Lower leg skin (tissue), 3 donors: ENCODE results near the gene JAK3.

ENCODE experiments used
- CTCF ChIP-seq, 3 donors: fragments of 450-650 bp; IDR thresholded peaks; one replicate each; pipeline ENCODE4 v1.5.1; 2016; ENCODE audit warnings: antibody characterized with exemption in 3 of 3, mild to moderate bottlenecking in 3 of 3, moderate library complexity in 2 of 3
- POLR2A ChIP-seq, 2 donors: fragments of 450-650 bp; IDR thresholded peaks; one replicate each; pipeline ENCODE4 v1.6.1; 2016 to 2017; ENCODE audit warnings: antibody characterized with exemption in 2 of 2, mild to moderate bottlenecking in 1 of 2, moderate library complexity in 1 of 2

- TF ChIP-seq CTCF (IDR thresholded peaks at IDR 0.05) (no peak), POLR2A (IDR thresholded peaks at IDR 0.05) (no peak)
Measured at GRCh38 chr19:17886515-17886914, 38.7 kb upstream of the JAK3 start.
